HG03354 (cell line): ENCODE data around the gene MIEN1.
"Not testable (repeated sequence)": the region's sequence is repeated elsewhere in the genome, so short reads cannot be mapped to it uniquely, and the experiment has no call there.

Source experiments
- ATAC-seq: cut with Tn5 transposase; IDR thresholded peaks from one replicate; pipeline ENCODE4 v1.9.1; 2021; ENCODE audit warnings: mild to moderate bottlenecking; ENCODE audit not compliant: unreplicated experiment, poor library complexity, severe bottlenecking

MIEN1 gene

DNA sequence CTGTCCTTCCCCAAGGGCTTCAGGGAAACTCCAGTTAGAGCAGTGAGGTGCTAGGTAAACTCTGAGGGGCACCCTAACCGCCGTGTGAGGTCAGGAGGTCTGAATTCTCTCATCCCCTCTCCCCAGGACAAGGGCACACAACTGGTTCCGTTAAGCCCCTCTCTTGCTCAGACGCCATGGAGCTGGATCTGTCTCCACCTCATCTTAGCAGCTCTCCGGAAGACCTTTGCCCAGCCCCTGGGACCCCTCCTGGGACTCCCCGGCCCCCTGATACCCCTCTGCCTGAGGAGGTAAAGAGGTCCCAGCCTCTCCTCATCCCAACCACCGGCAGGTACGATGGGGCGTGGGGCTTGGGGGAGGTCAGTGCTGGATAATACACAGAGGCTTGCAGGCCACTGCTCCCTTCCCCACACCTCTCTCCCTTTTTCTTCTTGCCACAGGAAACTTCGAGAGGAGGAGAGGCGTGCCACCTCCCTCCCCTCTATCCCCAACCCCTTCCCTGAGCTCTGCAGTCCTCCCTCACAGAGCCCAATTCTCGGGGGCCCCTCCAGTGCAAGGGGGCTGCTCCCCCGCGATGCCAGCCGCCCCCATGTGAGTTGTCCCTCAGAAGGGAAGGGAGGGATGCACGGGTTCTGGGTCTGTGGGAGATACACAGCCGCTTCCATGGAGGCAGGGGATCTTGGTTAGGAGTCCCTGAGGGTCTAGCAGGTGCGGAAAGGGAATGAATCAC is 12.0 kb upstream of the MIEN1 start:
- ATAC-seq: no peak

DNA sequence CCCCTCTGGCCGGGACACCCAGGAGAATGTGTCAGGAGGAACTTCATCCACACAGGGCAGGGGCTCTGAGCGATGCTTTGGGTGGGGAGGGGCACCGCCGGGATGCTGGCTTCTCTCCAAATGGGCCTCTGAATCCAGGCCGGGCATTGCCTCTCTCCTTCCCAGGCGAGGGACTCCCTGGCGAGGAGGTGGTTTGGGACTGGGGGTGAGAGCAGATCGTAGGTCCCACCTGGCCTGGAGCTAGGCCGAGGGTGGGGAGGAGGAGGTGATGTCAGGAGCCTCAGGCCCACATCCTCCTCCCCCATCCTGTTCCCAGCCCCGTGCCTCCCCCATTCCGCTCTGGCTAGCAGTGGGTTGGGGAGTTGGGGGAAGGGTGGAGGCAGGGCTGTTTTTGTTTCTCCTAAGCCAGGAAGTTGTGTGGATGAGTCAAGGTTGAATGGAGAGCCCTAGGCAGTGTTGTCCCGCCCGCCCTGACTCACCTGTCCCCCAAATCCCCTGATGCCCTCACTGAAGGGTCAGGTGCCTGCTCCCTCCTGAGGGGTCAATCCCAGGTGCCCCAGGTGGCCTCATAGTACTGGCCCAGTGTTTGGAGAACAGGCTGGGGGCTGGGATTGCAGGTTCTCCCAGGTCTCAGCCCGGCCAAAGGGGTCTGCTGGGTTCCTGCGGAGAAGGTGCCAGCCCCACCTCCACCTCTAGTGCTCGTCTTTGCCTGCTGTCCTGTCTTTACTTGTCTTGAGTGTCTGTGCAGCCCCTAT is 10.2 kb upstream of the MIEN1 start:
- no peak for ATAC-seq

DNA sequence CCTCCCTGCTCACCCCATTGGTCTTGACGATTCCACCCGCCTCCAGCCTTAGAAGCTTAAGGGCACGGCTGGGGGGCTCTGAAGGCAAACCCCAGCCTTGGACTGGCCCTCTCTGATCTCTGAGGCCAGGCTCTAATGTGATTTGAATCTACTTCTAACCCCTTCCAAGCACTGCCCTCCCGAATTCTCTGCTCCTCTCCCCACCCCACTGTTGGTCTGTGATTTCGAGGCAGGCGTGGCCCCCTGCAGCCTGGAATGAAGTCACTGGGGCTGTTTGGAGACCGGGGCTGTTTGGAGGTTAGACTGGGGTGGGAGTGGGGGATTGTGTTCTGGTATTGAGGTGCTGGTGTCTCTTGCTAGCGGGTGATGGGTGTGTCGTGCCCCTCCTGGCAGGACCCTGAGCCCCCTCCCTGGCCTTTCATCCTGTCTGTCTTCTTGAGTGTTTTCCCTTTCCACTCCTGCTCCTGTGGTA is 9.6 kb upstream of the MIEN1 start:
- no peak for ATAC-seq

DNA sequence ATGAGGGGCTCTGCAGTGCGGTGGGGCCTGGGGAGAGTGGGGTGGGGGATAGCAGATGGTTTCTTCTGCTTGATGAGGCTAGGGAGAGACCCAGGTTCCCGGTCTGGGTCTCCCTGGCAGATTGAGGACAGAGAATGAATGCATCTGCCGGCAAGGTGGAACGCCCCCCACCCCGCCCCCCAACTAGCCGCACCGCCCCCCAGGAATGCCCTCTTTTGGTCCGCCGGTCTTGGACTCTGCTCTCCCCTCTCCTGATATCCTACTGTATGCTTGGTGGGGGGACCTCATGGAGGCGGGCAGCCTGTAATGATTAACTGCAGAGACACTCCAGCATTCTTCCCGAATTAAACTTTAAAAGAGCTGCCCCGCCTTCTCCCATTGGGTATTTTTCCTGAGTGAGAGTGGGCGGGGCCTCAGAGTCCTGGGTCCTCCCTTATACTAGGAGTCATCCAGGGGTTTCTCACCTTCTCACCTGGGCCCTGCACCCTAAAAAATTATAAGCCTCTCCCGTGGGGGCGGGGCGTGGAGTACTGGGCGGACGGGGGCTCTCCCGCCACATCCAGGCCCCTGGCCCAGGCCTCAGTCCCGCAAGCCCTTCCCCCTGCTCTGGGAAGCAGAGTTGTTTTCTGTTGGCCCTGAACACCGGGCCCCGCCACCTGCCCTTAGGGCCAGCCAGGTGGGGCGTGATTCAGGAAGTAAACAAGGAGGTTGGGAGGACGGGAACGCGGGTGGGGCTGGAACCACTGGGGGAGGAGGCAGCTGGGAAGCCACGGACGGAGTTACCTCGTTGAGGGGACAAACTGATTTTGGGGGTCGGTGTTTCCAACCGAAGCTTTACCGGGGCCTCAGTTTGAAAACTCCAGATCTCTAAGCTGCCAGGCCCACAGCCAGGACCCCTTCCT is 8.9 kb upstream of the MIEN1 start:
- no peak for ATAC-seq

DNA sequence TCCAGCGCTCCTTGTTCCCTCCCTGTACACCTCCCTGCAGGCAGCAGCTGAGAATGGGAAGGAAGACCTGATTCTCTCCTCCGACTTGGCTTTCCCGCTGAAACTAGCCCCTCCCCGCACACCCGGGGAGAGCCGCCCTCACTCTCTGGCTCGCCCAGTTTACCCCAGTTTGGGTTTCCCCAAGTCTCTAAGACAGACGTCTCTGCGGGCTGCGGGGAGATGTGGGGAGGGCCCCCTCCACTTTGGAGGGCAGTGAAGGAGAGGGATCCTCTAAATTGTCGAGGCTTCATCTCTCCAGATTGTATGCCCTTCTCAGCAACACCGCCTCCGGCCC is 8.2 kb upstream of the MIEN1 start:
- no peak for ATAC-seq

DNA sequence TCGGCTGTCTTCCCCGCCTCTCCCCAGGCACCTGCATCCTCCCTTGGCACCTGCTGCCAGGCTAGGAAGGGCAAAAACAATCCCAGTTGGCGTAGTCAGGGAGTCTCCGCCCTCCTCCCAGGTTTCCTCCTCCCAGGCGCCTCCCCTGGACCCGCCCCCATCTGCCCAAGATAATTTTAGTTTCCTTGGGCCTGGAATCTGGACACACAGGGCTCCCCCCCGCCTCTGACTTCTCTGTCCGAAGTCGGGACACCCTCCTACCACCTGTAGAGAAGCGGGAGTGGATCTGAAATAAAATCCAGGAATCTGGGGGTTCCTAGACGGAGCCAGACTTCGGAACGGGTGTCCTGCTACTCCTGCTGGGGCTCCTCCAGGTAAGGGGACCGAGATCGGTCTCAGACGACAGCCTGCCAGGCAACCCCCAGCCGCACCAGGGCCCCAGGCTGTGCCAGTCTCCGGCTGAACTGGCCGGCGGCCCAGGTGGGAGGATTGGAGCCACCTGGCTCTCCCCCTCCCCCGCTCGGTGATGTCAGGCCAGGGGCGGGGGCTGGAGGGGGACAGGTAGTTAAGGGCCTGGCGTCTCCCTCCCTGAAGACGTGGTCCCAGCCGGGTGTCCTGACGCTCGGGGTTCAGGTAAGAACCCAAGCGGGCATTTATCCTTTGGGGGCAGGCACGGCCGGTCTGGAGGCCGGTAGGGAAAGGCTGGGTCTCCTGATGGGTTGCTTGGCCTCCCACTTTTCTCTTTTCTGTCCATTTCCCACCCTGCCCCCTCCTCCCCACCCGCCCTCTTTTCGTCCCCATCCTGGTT is 7.6 kb upstream of the MIEN1 start, which contains the start of gene GRB7:
TSS of gene GRB7 (plus strand) at position 179 of the 808 bp plus-strand sequence. CDS start 4,364 bp downstream, outside the sequence.
- ATAC-seq: no peak

DNA sequence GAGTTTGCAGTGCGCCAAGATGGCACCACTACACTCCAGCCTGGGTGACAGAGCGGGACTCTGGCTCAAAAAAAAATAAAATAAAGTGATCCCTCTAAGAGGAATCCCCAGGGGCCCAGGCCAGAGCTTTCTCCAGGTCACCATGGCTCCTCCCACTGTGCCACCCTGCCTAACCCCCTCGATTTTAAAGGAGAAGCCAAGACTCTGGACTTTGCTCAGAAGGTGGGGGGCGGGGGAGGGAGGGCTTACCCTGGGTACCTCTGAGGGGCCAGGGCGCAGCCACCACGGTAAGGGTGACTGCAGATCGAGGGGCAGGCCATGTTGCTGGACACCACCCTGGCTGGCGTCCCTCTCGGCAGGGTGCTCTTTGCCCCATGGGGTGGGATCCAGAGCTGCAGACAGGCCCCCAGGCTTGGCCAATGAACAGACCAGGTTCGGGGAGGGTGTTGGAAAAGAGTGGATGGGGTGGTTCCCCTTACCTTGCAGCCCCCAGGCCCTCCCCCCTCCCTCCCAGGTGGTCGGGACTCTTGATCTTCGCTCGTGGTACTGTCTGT is 7.0 kb upstream of the MIEN1 start:
- ATAC-seq: no peak

DNA sequence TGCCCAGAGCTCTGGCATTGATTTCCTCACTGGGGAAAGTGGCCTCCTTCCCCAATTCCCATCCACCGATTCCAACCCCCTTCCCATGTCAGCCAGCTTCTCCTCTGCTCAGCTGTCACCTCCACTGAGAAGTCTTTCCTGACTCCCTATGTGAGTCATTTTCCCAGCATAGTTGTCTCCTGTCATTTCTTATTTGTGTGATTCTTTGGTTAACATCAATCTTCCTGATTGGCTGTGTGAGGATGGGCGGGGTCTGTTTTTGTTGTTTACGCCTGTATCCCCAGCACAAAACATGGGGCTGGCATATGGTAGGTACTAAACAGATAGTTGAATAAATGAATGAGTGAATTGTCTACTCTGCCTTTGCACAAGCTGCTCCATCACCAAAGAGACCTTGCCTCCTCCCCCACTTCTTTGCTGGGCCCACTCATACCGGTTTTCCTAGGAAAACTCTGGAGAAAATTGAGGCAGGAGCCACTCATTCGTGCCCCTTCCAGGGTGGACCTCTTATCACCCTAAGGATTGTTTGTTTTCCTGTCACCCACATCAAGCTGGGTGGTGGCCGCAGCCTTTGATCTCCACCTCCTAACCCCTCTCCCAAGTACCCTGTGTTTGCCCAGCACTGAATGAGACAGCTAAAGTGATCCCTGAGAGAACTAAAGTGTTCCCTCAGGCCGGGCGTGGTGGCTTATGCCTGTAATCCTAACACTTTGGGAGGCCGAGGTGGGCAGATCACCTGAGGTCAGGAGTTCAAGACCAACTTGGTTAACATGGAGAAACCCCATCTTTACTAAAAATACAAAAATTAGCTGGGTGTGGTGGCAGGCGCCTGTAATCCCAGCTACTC is 6.2 kb upstream of the MIEN1 start:
- ATAC-seq: no peak

DNA sequence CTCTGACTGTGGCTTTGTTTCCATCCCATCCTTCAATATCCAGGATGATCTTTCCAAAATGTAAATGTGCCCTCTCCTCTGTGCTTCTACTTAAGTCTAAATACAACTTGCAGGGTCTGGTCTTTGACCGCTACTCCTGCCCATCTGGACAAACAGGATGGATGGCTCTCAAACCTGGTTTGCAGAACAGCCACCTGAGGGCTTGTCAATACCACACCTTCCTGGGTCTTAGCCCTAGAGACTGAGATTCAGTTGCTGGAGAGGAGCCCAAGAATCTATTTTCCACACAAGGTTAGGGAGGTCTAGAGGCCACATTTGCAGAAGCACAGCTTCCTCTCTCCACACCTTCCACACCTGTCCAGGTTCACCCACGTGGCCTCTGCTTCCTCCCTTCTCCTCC is 5.5 kb upstream of the MIEN1 start:
- ATAC-seq: no peak

DNA sequence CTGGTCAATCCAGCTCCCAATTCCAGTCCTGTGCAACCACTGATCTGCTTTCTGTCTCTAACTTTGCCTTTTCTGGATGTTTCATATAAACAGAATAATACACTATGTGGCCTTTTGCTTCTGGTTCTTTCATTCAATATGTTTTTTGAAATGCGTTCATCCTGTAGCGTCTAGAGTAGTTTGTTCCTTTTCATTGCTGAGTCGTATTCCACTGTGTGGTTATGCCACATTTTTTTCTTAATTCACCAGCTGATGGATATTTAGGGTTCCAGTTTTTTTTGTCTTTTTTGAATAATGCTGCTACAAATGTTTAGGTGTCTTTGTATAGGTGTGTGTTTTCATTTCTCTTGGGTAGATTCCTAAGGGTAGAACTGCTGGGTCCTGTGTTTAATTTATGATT is 2.3 kb upstream of the MIEN1 start:
- no peak for ATAC-seq

DNA sequence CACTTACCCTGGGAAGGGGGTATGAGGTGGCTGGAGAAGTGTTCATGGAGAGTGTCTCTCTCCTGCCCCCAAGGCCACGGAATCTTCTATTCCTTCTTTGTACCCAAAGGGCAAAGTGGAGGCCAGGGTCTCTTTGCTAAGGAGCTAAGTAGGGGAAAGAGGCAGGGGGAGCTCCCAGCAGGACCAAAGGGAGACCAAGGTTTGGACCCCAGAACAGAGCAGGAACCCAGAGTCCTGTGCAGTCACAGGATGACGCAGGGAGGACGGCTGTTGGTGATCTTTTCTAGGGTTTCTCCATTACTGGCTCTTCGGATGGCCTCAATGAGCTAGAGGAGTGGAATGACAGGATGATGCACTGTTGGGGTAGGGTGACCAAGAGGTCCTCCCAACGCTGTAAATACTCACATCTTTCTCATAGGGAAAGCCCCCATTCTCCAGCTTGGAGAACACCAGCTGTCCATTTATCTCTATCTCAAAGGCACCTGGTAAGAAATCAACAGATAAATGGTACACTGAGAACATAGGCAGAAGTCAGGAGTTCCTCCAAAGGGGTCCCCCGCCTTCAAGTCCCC is 966 bp downstream of the MIEN1 start:
- no peak for ATAC-seq

DNA sequence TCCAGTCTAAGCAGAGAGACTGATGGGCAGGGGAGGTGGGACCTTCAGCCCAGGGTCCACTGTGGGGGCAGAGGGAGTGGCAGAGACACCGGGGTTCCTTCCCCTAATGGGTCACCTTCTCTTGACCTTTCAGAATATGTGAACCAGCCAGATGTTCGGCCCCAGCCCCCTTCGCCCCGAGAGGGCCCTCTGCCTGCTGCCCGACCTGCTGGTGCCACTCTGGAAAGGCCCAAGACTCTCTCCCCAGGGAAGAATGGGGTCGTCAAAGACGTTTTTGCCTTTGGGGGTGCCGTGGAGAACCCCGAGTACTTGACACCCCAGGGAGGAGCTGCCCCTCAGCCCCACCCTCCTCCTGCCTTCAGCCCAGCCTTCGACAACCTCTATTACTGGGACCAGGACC is 2.8 kb downstream of the MIEN1 start:
- no peak for ATAC-seq

DNA sequence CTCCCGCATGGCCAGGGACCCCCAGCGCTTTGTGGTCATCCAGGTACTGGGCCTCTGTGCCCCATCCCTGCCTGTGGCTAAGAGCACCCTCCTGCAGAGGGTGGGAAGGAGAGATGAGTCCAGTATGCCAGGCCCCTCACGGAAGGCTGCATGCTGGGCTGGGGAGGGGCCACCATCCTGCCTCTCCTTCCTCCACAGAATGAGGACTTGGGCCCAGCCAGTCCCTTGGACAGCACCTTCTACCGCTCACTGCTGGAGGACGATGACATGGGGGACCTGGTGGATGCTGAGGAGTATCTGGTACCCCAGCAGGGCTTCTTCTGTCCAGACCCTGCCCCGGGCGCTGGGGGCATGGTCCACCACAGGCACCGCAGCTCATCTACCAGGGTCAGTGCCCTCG is 3.7 kb downstream of the MIEN1 start:
- no peak for ATAC-seq

DNA sequence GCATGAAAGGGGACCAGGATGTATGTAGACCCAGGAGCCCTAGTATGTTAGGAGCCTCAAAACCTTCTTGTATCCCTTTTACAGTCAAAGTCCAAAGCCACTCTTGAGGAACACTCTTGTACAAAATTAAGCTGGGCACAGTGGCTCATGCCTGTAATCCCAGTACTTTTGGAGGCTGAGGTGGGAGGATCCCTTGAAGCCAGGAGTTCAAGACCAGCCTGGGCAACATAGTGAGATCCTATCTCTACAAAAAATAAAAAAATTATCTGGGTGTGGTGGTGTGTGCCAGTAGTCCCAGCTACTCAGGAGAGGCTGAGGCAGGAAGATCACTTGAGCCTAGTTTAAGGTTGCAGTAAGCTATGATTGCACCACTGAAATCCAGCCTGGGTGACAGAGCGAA is 4.4 kb downstream of the MIEN1 start:
- ATAC-seq: not testable (repeated sequence)

DNA sequence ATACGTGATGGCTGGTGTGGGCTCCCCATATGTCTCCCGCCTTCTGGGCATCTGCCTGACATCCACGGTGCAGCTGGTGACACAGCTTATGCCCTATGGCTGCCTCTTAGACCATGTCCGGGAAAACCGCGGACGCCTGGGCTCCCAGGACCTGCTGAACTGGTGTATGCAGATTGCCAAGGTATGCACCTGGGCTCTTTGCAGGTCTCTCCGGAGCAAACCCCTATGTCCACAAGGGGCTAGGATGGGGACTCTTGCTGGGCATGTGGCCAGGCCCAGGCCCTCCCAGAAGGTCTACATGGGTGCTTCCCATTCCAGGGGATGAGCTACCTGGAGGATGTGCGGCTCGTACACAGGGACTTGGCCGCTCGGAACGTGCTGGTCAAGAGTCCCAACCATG is 5.6 kb downstream of the MIEN1 start:
- ATAC-seq: no peak

DNA sequence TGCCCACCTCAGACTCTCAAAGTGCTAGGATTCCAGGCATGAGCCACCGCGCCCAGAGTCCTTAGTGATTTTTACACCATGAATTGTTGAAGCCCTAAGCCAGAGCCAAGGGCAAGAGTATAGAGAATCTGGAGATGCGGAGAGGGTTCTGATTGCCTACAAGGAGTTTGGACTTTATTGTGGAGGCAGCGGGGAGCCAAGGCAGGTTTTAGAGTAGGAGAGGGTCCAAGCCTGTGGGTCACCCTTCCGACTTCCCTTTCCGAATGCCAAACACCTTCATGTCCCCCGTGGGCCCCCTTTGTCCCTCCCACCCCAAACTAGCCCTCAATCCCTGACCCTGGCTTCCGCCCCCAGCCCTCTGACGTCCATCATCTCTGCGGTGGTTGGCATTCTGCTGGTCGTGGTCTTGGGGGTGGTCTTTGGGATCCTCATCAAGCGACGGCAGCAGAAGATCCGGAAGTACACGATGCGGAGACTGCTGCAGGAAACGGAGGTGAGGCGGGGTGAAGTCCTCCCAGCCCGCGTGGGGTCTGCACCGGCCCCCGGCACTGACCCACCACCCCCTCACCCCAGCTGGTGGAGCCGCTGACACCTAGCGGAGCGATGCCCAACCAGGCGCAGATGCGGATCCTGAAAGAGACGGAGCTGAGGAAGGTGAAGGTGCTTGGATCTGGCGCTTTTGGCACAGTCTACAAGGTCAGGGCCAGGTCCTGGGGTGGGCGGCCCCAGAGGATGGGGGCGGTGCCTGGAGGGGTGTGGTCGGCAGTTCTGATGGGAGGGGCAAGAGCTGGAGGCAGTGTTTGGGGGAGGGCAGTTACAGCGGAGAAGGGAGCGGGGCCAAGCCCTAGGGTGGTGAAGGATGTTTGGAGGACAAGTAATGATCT is 7.1 kb downstream of the MIEN1 start:
- ATAC-seq: no peak

DNA sequence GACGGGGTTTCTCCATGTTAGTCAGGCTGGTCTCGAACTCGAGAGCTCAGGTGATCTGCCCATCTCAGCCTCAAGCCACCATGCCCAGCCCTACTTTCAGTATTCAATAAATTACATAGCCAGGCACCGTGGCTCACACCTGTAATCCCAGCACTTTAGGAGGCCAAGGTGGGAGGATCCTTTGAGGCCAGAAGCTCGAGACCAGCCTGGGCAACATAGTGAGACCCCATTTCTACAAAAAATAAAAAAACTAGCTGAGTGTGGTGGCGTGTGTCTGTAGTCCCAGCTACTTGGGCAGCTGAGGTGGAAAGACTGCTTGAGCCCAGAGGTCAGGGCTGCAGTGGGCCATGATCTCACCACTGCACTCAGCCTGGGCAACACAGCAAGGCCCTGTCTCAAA is 8.2 kb downstream of the MIEN1 start:
- ATAC-seq: no peak
